D721Med (cell line): ENCODE measurements around the gene MUC12.
"Not testable (repeated sequence)": the region's sequence is repeated elsewhere in the genome, so short reads cannot be mapped to it uniquely, and the experiment has no call there.

Experiments
- DNase-seq: peaks from one replicate; pipeline ENCODE4 v3.0.0; 2011; ENCODE audit warnings: low spot score; ENCODE audit not compliant: insufficient read length
- FAIRE-seq: peaks from 2 replicates; lab custom pipeline; 2011; peaks lifted over from hg19 to GRCh38; lab: Jason Lieb, UNC
- CTCF ChIP-seq: IDR thresholded peaks from 2 replicates; pipeline ENCODE4 v1.5.1; 2012; ENCODE audit warnings: mild to moderate bottlenecking, control low read depth; ENCODE audit not compliant: insufficient read depth; ENCODE audit errors: missing control alignments

The MUC12 gene

GRCh38 chr7:101021703-101022102 lies 52.3 kb downstream of the MUC12 start:
- TF ChIP-seq CTCF = no peak
- DNase-seq (no peak), FAIRE-seq (no peak)

- TF ChIP-seq CTCF = no peak
- FAIRE-seq = no peak
Measured at GRCh38 chr7:101023839-101024238, 54.5 kb downstream of the MUC12 start.

GRCh38 chr7:101031082-101031481 lies 61.7 kb downstream of the MUC12 start:
- no peak for DNase-seq
- TF ChIP-seq CTCF = no peak
- no peak for FAIRE-seq

More at GRCh38 chr7:101023839-101024238, 54.5 kb downstream of the MUC12 start:
- DNase-seq = no peak

- no peak for DNase-seq
- FAIRE-seq = no peak
- no peak for TF ChIP-seq CTCF
Measured at GRCh38 chr7:101035941-101036340, 66.6 kb downstream of the MUC12 start.

- not testable (repeated sequence) for DNase-seq, FAIRE-seq
Measured at GRCh38 chr7:101041283-101041682, 71.9 kb downstream of the MUC12 start.

- TF ChIP-seq CTCF = no peak
- no peak for DNase-seq
- FAIRE-seq = no peak
Measured at GRCh38 chr7:101058355-101058754, 89.0 kb downstream of the MUC12 start.

- DNase-seq = no peak
- no peak for FAIRE-seq
- no peak for TF ChIP-seq CTCF
Measured at GRCh38 chr7:101059620-101059942, 90.2 kb downstream of the MUC12 start.

GRCh38 chr7:101060992-101061391 lies 91.6 kb downstream of the MUC12 start:
- DNase-seq (no peak), FAIRE-seq (no peak)
- TF ChIP-seq CTCF = no peak

- DNase-seq, FAIRE-seq: not testable (repeated sequence)
Measured at GRCh38 chr7:101064176-101064550, 94.8 kb downstream of the MUC12 start.

GRCh38 chr7:101065162-101065561 lies 95.8 kb downstream of the MUC12 start:
- FAIRE-seq, DNase-seq: not testable (repeated sequence)
